Pancreas (tissue), 10 donors: Measurements from ENCODE around the gene CAPN2. TPM values are rescaled to one million over a fixed set of nuclear protein-coding genes. Genes with fewer than 3 reads are reported as not detected.

Source experiments
- ATAC-seq, 4 donors: fragments of 200-7000 bp; cut with Tn5 transposase; one replicate each; pipeline versions ENCODE4 v1.8.0 to v1.9.1; 2020; ENCODE audit warnings: mild to moderate bottlenecking in 4 of 4, moderate library complexity in 4 of 4
- DNase-seq, 6 donors: peaks; one replicate each; pipeline ENCODE4 v3.0.0-alpha.2; 2020
- FAIRE-seq: peaks from 2 replicates; lab custom pipeline; 2012; peaks lifted over from hg19 to GRCh38; lab: Jason Lieb, UNC
- H3K27ac ChIP-seq, 4 donors: fragments of 200-600 bp; sonication (generic); 1 replicate in 3 of 4; 2 replicates in 1 of 4; pipeline versions ENCODE4 v1.5.0 to v1.8.0; 2020
- H3K27me3 ChIP-seq, 4 donors: fragments of 200-600 bp; one replicate each; pipeline ENCODE4 v1.8.0; 2021
- H3K36me3 ChIP-seq, 3 donors: fragments of 200-600 bp; sonication (generic) in 1 of 3; one replicate each; pipeline versions ENCODE4 v1.5.0 to v1.8.0; 2020 to 2021
- H3K4me1 ChIP-seq, 3 donors: fragments of 200-600 bp; one replicate each; pipeline ENCODE4 v1.8.0; 2021
- H3K4me3 ChIP-seq, 4 donors: fragments of 200-600 bp; sonication (generic) in 2 of 4; one replicate each; pipeline versions ENCODE4 v1.5.0 to v1.8.0; 2020 to 2021
- H3K9me3 ChIP-seq, 4 donors: fragments of 200-600 bp; one replicate each; pipeline ENCODE4 v1.8.0; 2021
- WGBS, 2 donors: extraction: QIAGEN DNeasy Blood & Tissue Kit; methylation state at CpG; one replicate each; pipeline ENCODE4 v1.1.7; 2013; 5-methylcytosine and 5-hydroxymethylcytosine counted together
- intact Hi-C, 3 donors: fragments of 100-400 bp; cut with DNase I; formaldehyde crosslinking; loops; one replicate each; pipeline versions ENCODE4 v1.11.1 to v1.14.2; 2022
- polyA plus RNA-seq, 2 donors: library from polyadenylated mRNA; stranded (reverse); fragments of 200-250 nt; gene quantifications; one replicate each; pipeline ENCODE4 v1.2.3, GENCODE V29; 2013
- total RNA-seq, 6 donors: library from RNA; stranded (reverse); fragmentation: NEBNext Ultra II Directional in 4 of 6; extraction: Animal tissue kit (Norgen Biotek cat#: 25700) in 4 of 6; gene quantifications; one replicate each; pipeline versions ENCODE4 v1.2.1 to v1.2.4, GENCODE V29; 2021 to 2023
- TF ChIP-seq, protein P1 (sequence below), 4 donors: fragments of 200-600 bp; sonication (generic) in 3 of 4; IDR thresholded peaks; one replicate each; pipeline versions ENCODE4 v1.5.0 to v1.8.0; 2021; ENCODE audit warnings: antibody characterized with exemption in 4 of 4
- donor health status: healthy with polysubstance abuse.
- donor health status: DM: no; HTN: no; CAD: no; lungs with moderate emphysema.
- donor health status: DM: no; HTN: no; CAD: no.
- donor health status: control.
- donor health status: control.
- donor health status: Bipolar disorder and iron deficiency.
- donor health status: DM: yes; HTN: yes; CAD: no.
- donor health status: DM: no; HTN: no; CAD: no.
- donor health status: DM: no; HTN: no; CAD: no.
- donor health status: DM: yes; HTN: yes; CAD: no.

The CAPN2 gene
- total and polyA plus RNA-seq, 8 donors = 48.2 to 90.0 (median 55.7) TPM

GRCh38 chr1:223820971-223821370 lies 108.6 kb downstream of the CAPN2 start:
- H3K4me3 ChIP-seq = no peak overlapping the region
- H3K9me3 ChIP-seq = no peaks in the 10 kb centered on the region
- DNase-seq (no peak), ATAC-seq (no peak), FAIRE-seq (no peak)
- TF ChIP-seq, protein P1, sequence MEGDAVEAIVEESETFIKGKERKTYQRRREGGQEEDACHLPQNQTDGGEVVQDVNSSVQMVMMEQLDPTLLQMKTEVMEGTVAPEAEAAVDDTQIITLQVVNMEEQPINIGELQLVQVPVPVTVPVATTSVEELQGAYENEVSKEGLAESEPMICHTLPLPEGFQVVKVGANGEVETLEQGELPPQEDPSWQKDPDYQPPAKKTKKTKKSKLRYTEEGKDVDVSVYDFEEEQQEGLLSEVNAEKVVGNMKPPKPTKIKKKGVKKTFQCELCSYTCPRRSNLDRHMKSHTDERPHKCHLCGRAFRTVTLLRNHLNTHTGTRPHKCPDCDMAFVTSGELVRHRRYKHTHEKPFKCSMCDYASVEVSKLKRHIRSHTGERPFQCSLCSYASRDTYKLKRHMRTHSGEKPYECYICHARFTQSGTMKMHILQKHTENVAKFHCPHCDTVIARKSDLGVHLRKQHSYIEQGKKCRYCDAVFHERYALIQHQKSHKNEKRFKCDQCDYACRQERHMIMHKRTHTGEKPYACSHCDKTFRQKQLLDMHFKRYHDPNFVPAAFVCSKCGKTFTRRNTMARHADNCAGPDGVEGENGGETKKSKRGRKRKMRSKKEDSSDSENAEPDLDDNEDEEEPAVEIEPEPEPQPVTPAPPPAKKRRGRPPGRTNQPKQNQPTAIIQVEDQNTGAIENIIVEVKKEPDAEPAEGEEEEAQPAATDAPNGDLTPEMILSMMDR (IDR thresholded peaks at IDR 0.05) = no peak
- intact Hi-C loops = no loop called here
- H3K4me1 ChIP-seq = peaks cover 7 to 39% (median 16%) of the 10 kb centered on the region in 3 donors
- WGBS, 2 donors = 87 to 89% methylated on average over 11 of the region's 11 CpGs
- H3K27me3 ChIP-seq = no peaks in the 10 kb centered on the region
- H3K36me3 ChIP-seq = no peaks in the 10 kb centered on the region
- no peak overlapping the region for H3K27ac ChIP-seq

- intact Hi-C loops = no loop called here
- H3K27ac ChIP-seq = no peak overlapping the region
- no peak for ATAC-seq
- H3K9me3 ChIP-seq = no peaks in the 10 kb centered on the region
- TF ChIP-seq, protein P1 (IDR thresholded peaks at IDR 0.05) = no peak
- peaks cover 3 to 51% (median 13%) of the 10 kb centered on the region in 3 donors for H3K4me1 ChIP-seq
- DNase-seq = no peak
- 60 to 72% methylated on average over 9 of the region's 9 CpGs for WGBS, 2 donors
- H3K27me3 ChIP-seq = no peaks in the 10 kb centered on the region
- no peak for FAIRE-seq
- H3K36me3 ChIP-seq = no peaks in the 10 kb centered on the region
- no peak overlapping the region for H3K4me3 ChIP-seq
Observed at GRCh38 chr1:223824287-223824686, 111.9 kb downstream of the CAPN2 start.

DNA sequence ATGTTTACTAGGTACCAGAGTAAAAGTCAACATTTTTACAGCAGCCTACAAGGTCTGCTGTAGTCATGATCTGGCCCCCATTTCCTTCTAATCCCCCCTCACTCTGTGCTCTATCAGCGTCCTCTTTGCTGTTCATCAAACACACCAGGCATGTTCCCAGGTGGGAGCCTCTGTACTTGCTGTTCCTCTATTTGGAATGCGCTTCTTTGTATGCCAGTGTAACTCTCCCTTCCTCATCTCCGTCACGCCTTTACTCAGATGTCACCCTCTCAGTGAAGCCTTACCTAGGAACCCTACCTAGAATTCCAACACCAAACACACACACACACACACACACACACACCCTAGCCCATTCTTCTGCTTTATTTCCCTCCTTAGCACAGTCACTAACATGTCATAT lies 112.4 kb downstream of the CAPN2 start:
- no peak for FAIRE-seq
- no peaks in the 10 kb centered on the region for H3K36me3 ChIP-seq
- intact Hi-C loops = no loop called here
- ATAC-seq = peak in 3 of 4 donors; percentile 13 to 44 (median 38)
- DNase-seq = no peak
- TF ChIP-seq, protein P1 (IDR thresholded peaks at IDR 0.05) = no peak
- no peak overlapping the region for H3K27ac ChIP-seq
- H3K9me3 ChIP-seq = no peaks in the 10 kb centered on the region
- H3K4me3 ChIP-seq = no peak overlapping the region
- WGBS, 2 donors = 61 to 70% methylated on average over 4 of the region's 4 CpGs
- peaks cover 3 to 52% (median 16%) of the 10 kb centered on the region in 3 donors for H3K4me1 ChIP-seq
- no peaks in the 10 kb centered on the region for H3K27me3 ChIP-seq

Other genes starting within 250 kb of the CAPN2 start
- gene CAPN8, start 46.8 kb upstream of the CAPN2 start, total RNA-seq = 10 to 100 TPM in 1 of 6 donors, 1 to 10 TPM in 4, under 1 TPM in 1; 0.67 to 12.5 (median 1.4) TPM
- 1 to 10 TPM; 2.2 to 3.6 TPM for gene CAPN8, start 46.8 kb upstream of the CAPN2 start, polyA plus RNA-seq
- 10 to 100 TPM; 13.0 to 31.7 (median 18.4) TPM for gene TP53BP2, start 133.4 kb downstream of the CAPN2 start, total RNA-seq
- gene TP53BP2, start 133.4 kb downstream of the CAPN2 start, polyA plus RNA-seq = 1 to 10 TPM; 5.5 to 7.1 TPM